Retinal pigment epithelial cell (primary cell): ENCODE results near the gene MS4A12.
"Not testable (repeated sequence)": the region's sequence is repeated elsewhere in the genome, so short reads cannot be mapped to it uniquely, and the experiment has no call there.

Experiments
- DNase-seq: peaks from one replicate; pipeline ENCODE4 v3.0.0-alpha.2; 2010; ENCODE audit warnings: low read depth
- H3K4me3 ChIP-seq: 2 replicates; pipeline ENCODE4 v1.5.1; 2011; ENCODE audit warnings: mild to moderate bottlenecking, low read length, control low read depth, moderate library complexity
- CTCF ChIP-seq: conservative IDR thresholded peaks from 2 replicates; pipeline ENCODE4 v1.5.1; 2011; ENCODE audit warnings: low read depth, low read length, control low read depth, inconsistent platforms

The MS4A12 gene

GRCh38 chr11:60498399-60498798 lies 5.8 kb downstream of the MS4A12 start:
- DNase-seq, result no peak
- TF ChIP-seq CTCF, result no peak
- no peak overlapping the region for H3K4me3 ChIP-seq

- TF ChIP-seq CTCF, result no peak
- DNase-seq, result no peak
- H3K4me3 ChIP-seq, result no peak overlapping the region
Observed at GRCh38 chr11:60498853-60499252, 6.3 kb downstream of the MS4A12 start.

DNA sequence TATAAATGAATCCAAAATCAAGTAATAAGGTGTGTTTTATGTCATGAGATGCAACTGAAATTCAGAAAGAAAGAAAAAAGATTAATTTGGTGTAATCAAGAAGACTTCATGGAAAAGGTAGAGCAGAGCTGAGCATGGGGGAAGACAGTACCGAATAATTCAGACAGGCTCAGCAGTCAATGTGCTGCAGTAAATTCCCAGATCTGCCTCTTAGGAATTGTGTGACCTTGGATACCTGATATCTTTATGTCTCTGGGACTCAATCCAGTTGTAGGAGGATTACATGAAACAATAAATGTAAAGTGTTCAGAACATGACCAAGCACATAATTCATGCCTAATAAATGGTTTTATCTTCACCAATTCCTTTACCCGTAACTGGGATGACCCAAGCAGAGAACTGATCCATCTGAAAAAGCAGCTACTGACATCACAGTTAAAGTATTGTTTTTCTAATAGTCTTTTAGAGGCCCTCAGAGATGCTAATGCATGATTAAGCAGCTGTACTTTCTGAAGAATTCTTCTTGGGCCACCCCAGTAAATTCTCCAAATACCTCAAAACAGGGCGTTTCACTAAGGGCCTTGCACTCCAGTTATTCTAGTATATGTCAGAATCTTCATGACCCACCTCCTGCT lies 7.8 kb downstream of the MS4A12 start:
- no peak for TF ChIP-seq CTCF
- no peak overlapping the region for H3K4me3 ChIP-seq
- no peak for DNase-seq

GRCh38 chr11:60502221-60502775 lies 9.7 kb downstream of the MS4A12 start:
- no peak overlapping the region for H3K4me3 ChIP-seq
- TF ChIP-seq CTCF, result no peak
- DNase-seq, result no peak

GRCh38 chr11:60504219-60504905 lies 11.8 kb downstream of the MS4A12 start:
- TF ChIP-seq CTCF, result no peak
- no peak for DNase-seq
- no peak overlapping the region for H3K4me3 ChIP-seq

DNA sequence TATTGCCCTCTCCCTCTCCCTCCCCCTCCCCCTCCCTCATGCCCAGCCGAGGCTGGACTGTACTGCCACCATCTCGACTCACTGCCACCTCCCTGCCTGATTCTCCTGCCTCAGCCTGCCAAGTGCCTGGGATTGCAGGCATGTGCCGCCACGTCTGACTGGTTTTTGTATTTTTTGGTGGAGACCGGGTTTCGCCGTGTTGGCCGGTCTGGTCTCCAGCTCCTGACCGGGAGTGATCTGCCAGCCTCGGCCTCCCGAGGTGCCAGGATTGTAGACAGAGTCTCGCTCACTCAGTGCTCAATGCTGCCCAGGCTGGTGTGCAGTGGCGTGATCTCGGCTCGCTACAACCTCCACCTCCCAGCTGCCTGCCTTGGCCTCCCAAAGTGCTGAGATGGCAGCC lies 17.0 kb downstream of the MS4A12 start:
- H3K4me3 ChIP-seq, DNase-seq: not testable (repeated sequence)

DNA sequence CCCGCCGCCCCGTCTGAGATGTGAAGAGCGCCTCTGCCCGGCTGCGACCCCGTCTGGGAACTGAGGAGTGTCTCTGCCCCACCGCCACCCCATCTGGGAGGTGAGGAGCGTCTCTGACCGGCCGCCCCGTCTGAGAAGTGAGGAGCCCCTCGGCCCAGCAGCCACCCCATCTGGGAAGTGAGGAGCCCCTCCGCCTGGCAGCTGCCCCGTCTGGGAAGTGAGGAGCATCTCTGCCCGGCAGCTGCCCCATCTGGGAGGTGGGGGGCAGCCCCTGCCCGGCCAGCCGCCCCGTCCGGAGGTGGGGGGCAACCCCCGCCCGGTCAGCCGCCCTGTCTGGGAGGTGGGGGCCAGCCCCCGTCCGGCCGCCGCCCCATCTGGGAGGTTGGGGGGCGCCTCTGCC lies 17.6 kb downstream of the MS4A12 start:
- not testable (repeated sequence) for H3K4me3 ChIP-seq, DNase-seq

DNA sequence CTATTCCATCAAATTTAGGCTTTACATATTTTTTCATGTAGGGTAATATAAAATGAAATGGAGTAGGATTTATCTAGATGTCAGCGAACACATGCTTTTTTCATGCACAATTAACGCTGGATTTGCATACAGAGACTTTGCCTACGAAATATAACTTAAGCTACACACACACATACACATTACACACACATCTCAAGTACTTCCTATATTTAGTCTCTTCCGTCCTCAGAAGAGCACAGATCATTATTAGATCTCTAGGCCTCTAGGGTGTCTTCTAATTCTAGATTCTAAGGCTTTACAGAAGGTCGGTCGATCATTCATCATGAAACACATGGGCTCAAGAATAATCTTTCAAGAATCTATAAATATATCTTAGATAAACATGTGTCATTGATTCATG lies 18.8 kb downstream of the MS4A12 start:
- no peak for TF ChIP-seq CTCF
- DNase-seq, result no peak

More for the DNA sequence above, 18.8 kb downstream of the MS4A12 start:
- H3K4me3 ChIP-seq, result no peak overlapping the region
